ENCODE data around the gene FNDC3B. TPM values are rescaled to one million over a fixed set of nuclear protein-coding genes. Genes with fewer than 3 reads are reported as not detected.

The FNDC3B gene
- total and polyA plus RNA-seq, 2 of the 8 experiments (the other 6 are each of a cell fraction or from before 2014, with no cell fraction given): 14.1 to 44.4 TPM

DNA sequence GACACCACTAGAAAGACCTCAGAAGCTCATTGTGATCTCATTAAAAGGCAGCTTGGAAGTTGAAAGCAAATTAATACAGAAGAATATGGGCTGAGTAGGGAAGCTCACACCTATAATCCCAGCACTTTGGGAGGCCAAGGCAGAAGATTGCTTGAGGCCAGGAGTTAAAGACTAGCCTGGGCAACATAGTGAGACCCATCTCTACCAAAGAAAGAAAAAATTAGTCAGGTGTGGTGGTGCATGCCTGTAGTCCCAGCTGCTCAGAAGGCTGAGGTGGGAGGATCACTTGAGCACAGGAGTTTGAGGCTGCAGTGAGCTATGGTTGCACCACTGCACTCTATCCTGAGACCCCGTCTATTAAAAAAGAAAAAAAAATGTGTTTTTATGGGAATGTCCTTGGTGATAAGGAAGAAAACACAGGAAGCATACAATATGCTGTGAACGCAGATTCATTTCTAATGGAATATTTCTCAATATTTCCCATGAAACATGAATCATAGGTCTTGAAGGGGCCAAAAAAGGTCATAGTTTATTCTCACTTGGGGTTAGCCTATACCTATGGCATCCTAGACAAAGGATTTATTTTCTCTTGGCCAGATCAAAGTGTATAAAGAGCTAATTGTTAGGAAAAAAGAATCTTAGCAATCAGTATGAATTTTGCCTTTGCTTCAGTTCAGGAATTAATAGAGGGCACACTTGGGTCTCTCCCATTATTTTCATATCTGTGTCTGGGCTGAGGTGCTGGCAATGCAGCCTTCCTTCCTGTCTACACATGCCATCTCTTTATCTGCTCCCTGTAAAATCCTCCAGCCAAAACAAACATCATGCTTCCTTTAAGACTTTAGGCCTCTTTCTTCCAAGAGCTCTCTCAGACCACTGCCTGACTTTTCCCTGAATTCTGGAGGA lies 98.2 kb downstream of the FNDC3B start (continued):
- TF ChIP-seq CTCF (IDR thresholded peaks at IDR 0.05; ENCODE audit: control extremely low read depth in 1 of 3, insufficient read depth in 1 of 3, low read depth in 1 of 3, low read length in 3 of 3): no peak
- TF ChIP-seq SP4 (IDR thresholded peaks at IDR 0.05; ENCODE audit: low read length): no peak
- TF ChIP-seq RXRA (IDR thresholded peaks at IDR 0.05; ENCODE audit: insufficient read depth, low read depth, low read length): no peak
